Measurements from ENCODE around the gene F10. TPM values are rescaled to one million over a fixed set of nuclear protein-coding genes. Genes with fewer than 3 reads are reported as not detected.
"Not testable (repeated sequence)": the region's sequence is repeated elsewhere in the genome, so short reads cannot be mapped to it uniquely, and the experiment has no call there.

The F10 gene
- polyA plus RNA-seq, 1 of the 3 experiments (the other 2 are of a cell fraction), result 12.5 TPM

DNA sequence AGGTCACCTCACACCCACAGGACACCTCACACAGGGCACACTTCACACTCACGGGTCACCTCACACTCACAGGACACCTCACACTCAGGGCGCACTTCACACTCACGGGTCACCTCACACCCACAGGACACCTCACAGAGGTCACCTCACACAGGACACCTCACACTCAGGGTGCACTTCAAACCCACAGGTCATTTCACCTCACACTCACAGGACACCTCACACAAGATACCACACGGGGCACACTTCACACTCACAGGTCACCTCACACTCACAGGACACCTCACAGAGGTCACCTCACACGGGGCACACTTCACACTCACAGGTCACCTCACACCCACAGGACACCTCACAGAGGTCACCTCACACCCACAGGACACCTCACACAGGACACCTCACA, 10.8 kb upstream of the F10 start:
- H3K4me1 ChIP-seq (ENCODE audit: control insufficient read depth in 1 of 2, insufficient read depth in 2 of 2, low read depth in 1 of 2, low read length in 1 of 2); H3K9ac ChIP-seq; H4K20me1 ChIP-seq (ENCODE audit: insufficient read depth); H3K4me3 ChIP-seq (ENCODE audit: low read depth in 2 of 2, low read length in 1 of 2); H3K4me2 ChIP-seq; DNase-seq; H3K9me3 ChIP-seq; H2AFZ ChIP-seq (ENCODE audit: low read depth); POLR2A ChIA-PET; CTCF ChIA-PET; H3K79me2 ChIP-seq (ENCODE audit: insufficient read depth); H3K9me2 ChIP-seq; H3K27ac ChIP-seq (ENCODE audit: low read depth in 2 of 2, low read length in 1 of 2); H3F3A ChIP-seq (replicated peaks; ENCODE audit: insufficient read depth); H3K36me3 ChIP-seq (replicated peaks in 1 of 2; ENCODE audit: control insufficient read depth in 1 of 2, insufficient read depth in 2 of 2, low read length in 1 of 2): not testable (repeated sequence)
- WGBS (ENCODE audit: low lambda C conversion rate), result 73% methylated on average over 5 of the region's 5 CpGs
- peaks cover 12% of the 10 kb centered on the region for H3K27me3 ChIP-seq (ENCODE audit: insufficient read depth)

DNA sequence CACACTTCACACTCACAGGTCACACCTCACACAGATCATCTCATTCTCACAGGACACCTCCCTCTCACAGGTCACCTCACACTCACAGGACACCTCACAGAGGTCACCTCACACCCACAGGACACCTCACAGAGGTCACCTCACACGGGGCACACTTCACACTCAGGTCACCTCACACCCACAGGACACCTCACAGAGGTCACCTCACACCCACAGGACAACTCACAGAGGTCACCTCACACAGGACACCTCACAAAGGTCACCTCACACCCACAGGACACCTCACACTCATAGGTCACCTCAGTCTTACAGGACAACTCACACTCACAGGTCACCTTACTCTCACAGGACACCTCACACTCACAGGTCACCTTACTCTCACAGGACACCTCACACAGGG, 10.1 kb upstream of the F10 start:
- H2AFZ ChIP-seq (ENCODE audit: low read depth); H3K27ac ChIP-seq (ENCODE audit: low read depth in 2 of 2, low read length in 1 of 2); DNase-seq; H3K4me2 ChIP-seq; H3K79me2 ChIP-seq (ENCODE audit: insufficient read depth); H3K4me3 ChIP-seq (ENCODE audit: low read depth in 2 of 2, low read length in 1 of 2); CTCF ChIA-PET; H3K9me3 ChIP-seq; H3K9me2 ChIP-seq; H3K36me3 ChIP-seq (replicated peaks in 1 of 2; ENCODE audit: control insufficient read depth in 1 of 2, insufficient read depth in 2 of 2, low read length in 1 of 2); H4K20me1 ChIP-seq (ENCODE audit: insufficient read depth); H3K4me1 ChIP-seq (ENCODE audit: control insufficient read depth in 1 of 2, insufficient read depth in 2 of 2, low read depth in 1 of 2, low read length in 1 of 2); H3K9ac ChIP-seq; POLR2A ChIA-PET; H3F3A ChIP-seq (replicated peaks; ENCODE audit: insufficient read depth): not testable (repeated sequence)
- H3K27me3 ChIP-seq (ENCODE audit: insufficient read depth), result peaks cover 12% of the 10 kb centered on the region
- WGBS (ENCODE audit: low lambda C conversion rate), result 25% methylated on average over 1 of the region's 1 CpG

DNA sequence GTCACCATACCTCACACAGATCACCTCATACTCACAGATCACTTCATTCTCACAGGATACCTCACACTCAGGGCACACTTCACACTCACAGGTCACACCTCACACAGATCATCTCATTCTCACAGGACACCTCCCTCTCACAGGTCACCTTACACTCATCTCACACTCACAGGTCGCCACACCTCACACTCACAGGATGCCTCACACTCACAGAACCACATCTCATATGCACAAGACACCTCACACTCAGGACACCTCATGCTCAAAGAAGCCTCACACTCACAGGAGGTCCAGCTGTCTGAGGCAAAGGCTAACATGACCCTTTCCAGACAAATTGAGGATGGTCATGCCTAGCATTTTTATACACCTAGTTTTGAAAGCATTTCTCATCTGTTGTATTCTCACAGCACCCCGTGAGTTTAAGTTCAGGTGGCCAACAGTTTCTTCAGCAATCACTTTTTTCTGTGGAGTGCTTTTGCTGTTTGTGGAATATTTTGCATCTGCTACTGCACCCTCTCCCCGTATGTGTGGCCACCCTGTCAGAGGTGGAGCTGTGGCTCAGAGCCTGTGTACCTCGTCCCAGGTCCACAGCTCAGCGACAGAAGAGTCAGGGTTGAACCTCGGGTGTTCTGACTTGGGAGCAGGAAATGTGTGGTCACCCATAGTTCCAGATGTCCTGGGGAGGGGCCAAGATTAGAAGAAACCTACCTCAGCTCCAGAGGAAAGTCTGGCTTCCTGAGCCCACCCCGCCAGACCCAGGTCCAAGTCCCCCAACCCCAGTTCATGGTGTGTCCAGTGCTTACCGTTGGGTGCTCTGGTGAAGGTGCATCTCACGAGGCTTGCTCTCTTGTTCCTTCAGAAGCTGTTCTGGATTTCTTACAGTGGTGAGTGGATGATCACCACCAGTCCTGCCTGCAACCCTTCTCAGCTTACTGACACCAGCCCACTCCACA, 9.4 kb upstream of the F10 start:
- WGBS (ENCODE audit: low lambda C conversion rate), result 44% methylated on average over 7 of the region's 9 CpGs
- Histone ChIP-seq H3K9ac (no peak overlapping the region), H3F3A (replicated peaks; ENCODE audit: insufficient read depth) (no peaks in the 10 kb centered on the region), H3K36me3 (replicated peaks in 1 of 2; ENCODE audit: control insufficient read depth in 1 of 2, insufficient read depth in 2 of 2, low read length in 1 of 2) (no peaks in the 10 kb centered on the region), H3K27ac (ENCODE audit: low read depth in 2 of 2, low read length in 1 of 2) (no peak overlapping the region), H4K20me1 (ENCODE audit: insufficient read depth) (no peaks in the 10 kb centered on the region), H3K27me3 (ENCODE audit: insufficient read depth) (peaks cover 12% of the 10 kb centered on the region), H2AFZ (ENCODE audit: low read depth) (no peak overlapping the region), H3K9me3 (no peaks in the 10 kb centered on the region), H3K4me1 (ENCODE audit: control insufficient read depth in 1 of 2, insufficient read depth in 2 of 2, low read depth in 1 of 2, low read length in 1 of 2) (peaks cover 0 to 2% of the 10 kb centered on the region in 2 experiments; a peak in 1 of 4 replicates), H3K4me3 (ENCODE audit: low read depth in 2 of 2, low read length in 1 of 2) (no peak overlapping the region), H3K79me2 (ENCODE audit: insufficient read depth) (no peaks in the 10 kb centered on the region), H3K4me2 (no peak overlapping the region), H3K9me2 (no peaks in the 10 kb centered on the region)
- CTCF ChIA-PET, result interaction anchor here (1.0 to 1.5 kb wide), 2 partner anchors 12 to 84 kb away, joined by 3 to 4 read pairs; no protein-coding TSS in a partner anchor
- DNase-seq, result no peak
- POLR2A ChIA-PET, result no interaction called here
- no peak for TF ChIP-seq GATA2 (CRISPR knock-in tag; IDR thresholded peaks at IDR 0.05)
- TF ChIP-seq FOXM1 (IDR thresholded peaks at IDR 0.05; ENCODE audit: low read depth), result no peak
- TF ChIP-seq NRF1 (IDR thresholded peaks at IDR 0.05; ENCODE audit: low read depth, low read length), result no peak
- TF ChIP-seq, protein P1, sequence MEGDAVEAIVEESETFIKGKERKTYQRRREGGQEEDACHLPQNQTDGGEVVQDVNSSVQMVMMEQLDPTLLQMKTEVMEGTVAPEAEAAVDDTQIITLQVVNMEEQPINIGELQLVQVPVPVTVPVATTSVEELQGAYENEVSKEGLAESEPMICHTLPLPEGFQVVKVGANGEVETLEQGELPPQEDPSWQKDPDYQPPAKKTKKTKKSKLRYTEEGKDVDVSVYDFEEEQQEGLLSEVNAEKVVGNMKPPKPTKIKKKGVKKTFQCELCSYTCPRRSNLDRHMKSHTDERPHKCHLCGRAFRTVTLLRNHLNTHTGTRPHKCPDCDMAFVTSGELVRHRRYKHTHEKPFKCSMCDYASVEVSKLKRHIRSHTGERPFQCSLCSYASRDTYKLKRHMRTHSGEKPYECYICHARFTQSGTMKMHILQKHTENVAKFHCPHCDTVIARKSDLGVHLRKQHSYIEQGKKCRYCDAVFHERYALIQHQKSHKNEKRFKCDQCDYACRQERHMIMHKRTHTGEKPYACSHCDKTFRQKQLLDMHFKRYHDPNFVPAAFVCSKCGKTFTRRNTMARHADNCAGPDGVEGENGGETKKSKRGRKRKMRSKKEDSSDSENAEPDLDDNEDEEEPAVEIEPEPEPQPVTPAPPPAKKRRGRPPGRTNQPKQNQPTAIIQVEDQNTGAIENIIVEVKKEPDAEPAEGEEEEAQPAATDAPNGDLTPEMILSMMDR (IDR thresholded peaks at IDR 0.05), result no peak
- no peak for TF ChIP-seq NFIC (IDR thresholded peaks at IDR 0.05; ENCODE audit: borderline replicate concordance)
- no peak for TF ChIP-seq EZH2phosphoT487 (IDR thresholded peaks at IDR 0.05; ENCODE audit: borderline replicate concordance, low read depth)
- TF ChIP-seq TEAD4 (IDR thresholded peaks at IDR 0.05; ENCODE audit: borderline replicate concordance, insufficient read depth), result no peak
- TF ChIP-seq, protein P2, sequence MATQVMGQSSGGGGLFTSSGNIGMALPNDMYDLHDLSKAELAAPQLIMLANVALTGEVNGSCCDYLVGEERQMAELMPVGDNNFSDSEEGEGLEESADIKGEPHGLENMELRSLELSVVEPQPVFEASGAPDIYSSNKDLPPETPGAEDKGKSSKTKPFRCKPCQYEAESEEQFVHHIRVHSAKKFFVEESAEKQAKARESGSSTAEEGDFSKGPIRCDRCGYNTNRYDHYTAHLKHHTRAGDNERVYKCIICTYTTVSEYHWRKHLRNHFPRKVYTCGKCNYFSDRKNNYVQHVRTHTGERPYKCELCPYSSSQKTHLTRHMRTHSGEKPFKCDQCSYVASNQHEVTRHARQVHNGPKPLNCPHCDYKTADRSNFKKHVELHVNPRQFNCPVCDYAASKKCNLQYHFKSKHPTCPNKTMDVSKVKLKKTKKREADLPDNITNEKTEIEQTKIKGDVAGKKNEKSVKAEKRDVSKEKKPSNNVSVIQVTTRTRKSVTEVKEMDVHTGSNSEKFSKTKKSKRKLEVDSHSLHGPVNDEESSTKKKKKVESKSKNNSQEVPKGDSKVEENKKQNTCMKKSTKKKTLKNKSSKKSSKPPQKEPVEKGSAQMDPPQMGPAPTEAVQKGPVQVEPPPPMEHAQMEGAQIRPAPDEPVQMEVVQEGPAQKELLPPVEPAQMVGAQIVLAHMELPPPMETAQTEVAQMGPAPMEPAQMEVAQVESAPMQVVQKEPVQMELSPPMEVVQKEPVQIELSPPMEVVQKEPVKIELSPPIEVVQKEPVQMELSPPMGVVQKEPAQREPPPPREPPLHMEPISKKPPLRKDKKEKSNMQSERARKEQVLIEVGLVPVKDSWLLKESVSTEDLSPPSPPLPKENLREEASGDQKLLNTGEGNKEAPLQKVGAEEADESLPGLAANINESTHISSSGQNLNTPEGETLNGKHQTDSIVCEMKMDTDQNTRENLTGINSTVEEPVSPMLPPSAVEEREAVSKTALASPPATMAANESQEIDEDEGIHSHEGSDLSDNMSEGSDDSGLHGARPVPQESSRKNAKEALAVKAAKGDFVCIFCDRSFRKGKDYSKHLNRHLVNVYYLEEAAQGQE (IDR thresholded peaks at IDR 0.05; ENCODE audit: low read depth, low read length), result no peak
- TF ChIP-seq, protein P3, sequence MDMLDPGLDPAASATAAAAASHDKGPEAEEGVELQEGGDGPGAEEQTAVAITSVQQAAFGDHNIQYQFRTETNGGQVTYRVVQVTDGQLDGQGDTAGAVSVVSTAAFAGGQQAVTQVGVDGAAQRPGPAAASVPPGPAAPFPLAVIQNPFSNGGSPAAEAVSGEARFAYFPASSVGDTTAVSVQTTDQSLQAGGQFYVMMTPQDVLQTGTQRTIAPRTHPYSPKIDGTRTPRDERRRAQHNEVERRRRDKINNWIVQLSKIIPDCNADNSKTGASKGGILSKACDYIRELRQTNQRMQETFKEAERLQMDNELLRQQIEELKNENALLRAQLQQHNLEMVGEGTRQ (IDR thresholded peaks at IDR 0.05; ENCODE audit: borderline replicate concordance, low read depth, low read length), result no peak
- no peak for TF ChIP-seq MXI1 (IDR thresholded peaks at IDR 0.05; ENCODE audit: low read depth, low read length)
- no peak for TF ChIP-seq TCF12 (IDR thresholded peaks at IDR 0.05)
